HepG2 (cell line): ENCODE data around the gene NEURL4. TPM values are rescaled to one million over a fixed set of nuclear protein-coding genes. Genes with fewer than 3 reads are reported as not detected.
A peak's percentile ranks its signal among the peaks of the same experiment; 100 is the strongest.

Source experiments
- ATAC-seq: fragments of 200-7000 bp; cut with Tn5 transposase; 3 replicates; pipeline ENCODE4 v1.9.1; 2020; ENCODE audit warnings: mild to moderate bottlenecking, moderate library complexity
- BruUV-seq: library from RNA; stranded (reverse); fragments of 400-500 nt; replicated peaks from 2 replicates; lab custom pipeline; 2021; lab: Mats Ljungman, UMichigan
- CTCF ChIA-PET: fragments of 300-600 bp; formaldehyde crosslinking; extraction: SDS; loops from one replicate; lab custom pipeline; 2021; ENCODE audit warnings: low total read pairs, inconsistent platforms, low intra/inter-chr PET ratio; lab: Yijun Ruan, JAX
- POLR2A ChIA-PET: fragments of 350-600 bp; sonication (Branson Sonifier 250); formaldehyde crosslinking; loops from one replicate; lab custom pipeline; 2020; ENCODE audit warnings: antibody characterized with exemption, inconsistent platforms; lab: Yijun Ruan, JAX
- DNase-seq: peaks from one replicate; pipeline ENCODE4 v3.0.0-alpha.2; 2015; ENCODE audit warnings: low spot score
- FAIRE-seq: peaks from 3 replicates; lab custom pipeline; 2011; peaks lifted over from hg19 to GRCh38; lab: Jason Lieb, UNC
- H2AFZ ChIP-seq: one replicate; pipeline ENCODE4 v1.6.1; 2011; ENCODE audit warnings: low read length, inconsistent platforms
- H3K27ac ChIP-seq: fragments of 300-600 bp; 3 replicates; pipeline ENCODE4 v1.8.0; 2011; ENCODE audit warnings: mixed run types, mild to moderate bottlenecking, mixed read lengths, low read length, inconsistent platforms; ENCODE audit not compliant: insufficient read depth; ENCODE audit errors: extremely low read length
- H3K27me3 ChIP-seq, 2 experiments: fragments of 200-600 bp in 1 of 2; 2 replicates in 1 of 2; 3 replicates in 1 of 2; pipeline versions ENCODE4 v1.6.0 to v1.8.0; 2011; ENCODE audit warnings: low read length in 2 of 2, mild to moderate bottlenecking in 2 of 2, moderate library complexity in 2 of 2, inconsistent platforms in 1 of 2; ENCODE audit not compliant: insufficient read depth in 2 of 2, control insufficient read depth in 1 of 2
- H3K36me3 ChIP-seq, 2 experiments: fragments of 200-600 bp in 1 of 2; replicated peaks in 1 of 2; 2 replicates in 1 of 2; 3 replicates in 1 of 2; pipeline versions ENCODE4 v1.5.1 to v1.8.0; 2011; ENCODE audit warnings: low read length in 2 of 2, inconsistent platforms in 1 of 2; ENCODE audit not compliant: insufficient read depth in 2 of 2, control insufficient read depth in 1 of 2
- H3K4me1 ChIP-seq: 2 replicates; pipeline ENCODE4 v1.5.1; 2012; ENCODE audit warnings: low read length, inconsistent platforms; ENCODE audit not compliant: insufficient read depth
- H3K4me2 ChIP-seq: 2 replicates; pipeline ENCODE4 v1.6.0; 2011; ENCODE audit warnings: low read depth, low read length, inconsistent platforms
- H3K4me3 ChIP-seq, 3 experiments: fragments of 200-600 bp in 1 of 3; sonication (generic), shearing (Covaris generic) in 1 of 3; replicated peaks in 1 of 3; 2 replicates each; pipeline ENCODE4 v1.5.1; 2011 to 2016; ENCODE audit warnings: low read length in 3 of 3, inconsistent platforms in 2 of 3, low read depth in 2 of 3, mild to moderate bottlenecking in 2 of 3, control low read depth in 1 of 3, mixed read lengths in 1 of 3; ENCODE audit not compliant: insufficient read depth in 1 of 3
- H3K79me2 ChIP-seq: one replicate; pipeline ENCODE4 v1.6.1; 2011; ENCODE audit warnings: low read length, inconsistent platforms; ENCODE audit not compliant: insufficient read depth
- H3K9ac ChIP-seq: 2 replicates; pipeline ENCODE4 v1.6.0; 2011; ENCODE audit warnings: mild to moderate bottlenecking, low read depth, low read length, inconsistent platforms; ENCODE audit not compliant: insufficient read depth
- H3K9me3 ChIP-seq: 2 replicates; pipeline ENCODE4 v1.5.1; 2012; ENCODE audit warnings: mild to moderate bottlenecking, low read length
- H4K20me1 ChIP-seq: 2 replicates; pipeline ENCODE4 v1.6.0; 2011; ENCODE audit warnings: inconsistent platforms, mild to moderate bottlenecking, low read length, moderate library complexity; ENCODE audit not compliant: insufficient read depth
- CHCHD3 ChIP-seq: sonication (generic); formaldehyde crosslinking; IDR thresholded peaks from 2 replicates; pipeline ENCODE4 v1.8.0; 2022; ENCODE audit warnings: mild to moderate bottlenecking, missing genetic modification reagents, moderate library complexity
- GRHL1 ChIP-seq: sonication (generic); formaldehyde crosslinking; conservative IDR thresholded peaks from 2 replicates; pipeline ENCODE4 v1.8.0; 2022; ENCODE audit warnings: missing genetic modification reagents
- HDAC6 ChIP-seq: fragments of 200-600 bp; sonication (generic); IDR thresholded peaks from 2 replicates; pipeline ENCODE4 v1.7.0; 2017; ENCODE audit warnings: mild to moderate bottlenecking, antibody characterized with exemption, low read length, low read depth
- HMG20A ChIP-seq: IDR thresholded peaks from 2 replicates; pipeline ENCODE4 v1.6.1; 2016; ENCODE audit warnings: borderline replicate concordance
- HNF4G ChIP-seq, 2 experiments: sonication (generic) in 1 of 2; formaldehyde crosslinking in 1 of 2; IDR thresholded peaks; 2 replicates each; pipeline versions ENCODE4 v1.4.0 to v1.6.1; 2011 to 2020; ENCODE audit warnings: borderline replicate concordance in 2 of 2, low read depth in 2 of 2, mild to moderate bottlenecking in 2 of 2, low read length in 1 of 2, missing genetic modification reagents in 1 of 2, moderate library complexity in 1 of 2
- JUN ChIP-seq: sonication (generic); formaldehyde crosslinking; IDR thresholded peaks from 2 replicates; pipeline ENCODE4 v1.4.0; 2020; ENCODE audit warnings: mild to moderate bottlenecking, missing genetic modification reagents
- KLF16 ChIP-seq, 2 experiments: sonication (generic) in 1 of 2; formaldehyde crosslinking in 1 of 2; IDR thresholded peaks; 2 replicates each; pipeline versions ENCODE4 v1.6.1 to v1.8.0; 2016 to 2023; ENCODE audit warnings: missing genetic modification reagents in 2 of 2, missing compliant biosample characterization in 1 of 2
- NR2F2 ChIP-seq: IDR thresholded peaks from 2 replicates; pipeline ENCODE4 v1.6.1; 2012; ENCODE audit warnings: low read depth, inconsistent platforms, borderline replicate concordance
- PHF8 ChIP-seq: sonication (generic); formaldehyde crosslinking; IDR thresholded peaks from 2 replicates; pipeline ENCODE4 v1.5.0; 2020; ENCODE audit warnings: missing genetic modification reagents
- RBAK ChIP-seq: sonication (generic); formaldehyde crosslinking; IDR thresholded peaks from 2 replicates; pipeline ENCODE4 v1.5.1; 2020; ENCODE audit warnings: mild to moderate bottlenecking, missing genetic modification reagents
- ZNF670 ChIP-seq: sonication (generic); formaldehyde crosslinking; IDR thresholded peaks from 2 replicates; pipeline ENCODE4 v1.8.0; 2022; ENCODE audit warnings: mild to moderate bottlenecking, missing genetic modification reagents, borderline replicate concordance
- ZNF816 ChIP-seq: sonication (generic); formaldehyde crosslinking; IDR thresholded peaks from 2 replicates; pipeline ENCODE4 v1.8.0; 2022; ENCODE audit warnings: missing genetic modification reagents, mild to moderate bottlenecking, borderline replicate concordance
- WGBS: methylation state at CpG from one replicate; pipeline ENCODE4 v1.1.6; 2017; ENCODE audit warnings: low lambda C conversion rate; 5-methylcytosine and 5-hydroxymethylcytosine counted together
- in situ Hi-C: cut with HindIII; loops from 2 replicates; pipeline ENCODE4 v1.10.0; 2017; ENCODE audit warnings: low pct_unique_long_range_greater_than_20kb; ENCODE audit not compliant: extremely low pct_ligation_motif_present
- intact Hi-C: fragments of 100-400 bp; cut with micrococcal nuclease; formaldehyde crosslinking; loops from one replicate; pipeline ENCODE4 v1.10.0; 2022; ENCODE audit not compliant: unreplicated experiment
- polyA plus RNA-seq, 8 experiments: library from polyadenylated mRNA; depleted of rRNA in 3 of 8; stranded (reverse) in 7 of 8; unstranded in 1 of 8; fragments of >200 nt; fragmentation: Illumina TruSeq in 4 of 8; extraction: Trizol in 4 of 8; gene quantifications; 2 replicates each; pipeline versions ENCODE4 v1.2.1 to v1.2.3, GENCODE V29; 2011 to 2016; ENCODE audit warnings: low read depth in 4 of 8, missing spikeins in 1 of 8, mixed read lengths in 1 of 8; ENCODE audit not compliant: insufficient read depth in 1 of 8
- total RNA-seq, 5 experiments: library from RNA; depleted of rRNA; stranded (reverse); fragments of >200 nt; fragmentation: Illumina TruSeq; extraction: Trizol; gene quantifications; 2 replicates each; pipeline ENCODE4 v1.2.3, GENCODE V29; 2016; ENCODE audit warnings: low read depth in 1 of 5
- TF ChIP-seq, protein P1 (sequence below): sonication (generic); formaldehyde crosslinking; conservative IDR thresholded peaks from 2 replicates; pipeline ENCODE4 v1.4.0; 2020; ENCODE audit warnings: missing genetic modification reagents
- TF ChIP-seq, protein P2 (sequence below): sonication (generic); formaldehyde crosslinking; IDR thresholded peaks from 2 replicates; pipeline ENCODE4 v1.4.0; 2020; ENCODE audit warnings: missing genetic modification reagents
- TF ChIP-seq, protein P3 (sequence below): sonication (generic); formaldehyde crosslinking; IDR thresholded peaks from 2 replicates; pipeline ENCODE4 v1.5.0; 2020; ENCODE audit warnings: mild to moderate bottlenecking, missing genetic modification reagents

The NEURL4 gene
- total and polyA plus RNA-seq, 2 of the 13 experiments (the other 11 are each of a cell fraction or from before 2014, with no cell fraction given), result 14.8 to 15.7 TPM

DNA sequence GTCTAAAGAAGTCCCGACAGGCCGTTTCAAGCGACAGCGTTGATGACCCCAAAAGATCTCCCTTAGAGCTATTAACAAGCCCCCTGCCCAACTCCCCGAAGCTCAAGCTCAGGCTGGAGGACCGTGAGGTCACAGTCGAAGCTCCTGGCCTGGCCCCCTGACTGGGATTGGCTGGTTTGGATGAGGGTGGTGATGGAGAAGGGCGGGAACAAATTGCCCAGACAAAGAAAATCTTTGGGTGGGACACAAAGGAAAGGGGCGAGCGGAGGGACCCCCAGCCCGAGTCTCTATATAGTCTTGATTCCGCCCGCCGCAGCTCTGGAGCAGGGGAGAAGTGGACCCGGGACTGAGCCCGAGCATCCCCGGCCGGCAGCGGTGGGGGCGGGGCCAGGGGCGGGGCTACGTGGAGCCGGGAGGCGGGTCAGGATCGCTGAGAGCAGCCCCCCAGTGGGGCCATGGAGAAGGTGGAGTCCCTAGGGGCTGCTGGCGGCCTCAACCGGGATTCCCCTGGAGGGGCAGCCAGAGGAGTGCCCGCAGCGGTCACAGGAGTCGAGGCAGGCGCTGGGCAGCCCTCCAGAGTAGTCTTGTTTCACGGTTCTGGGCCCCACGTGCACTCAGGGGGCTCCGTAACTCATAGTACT is 982 bp upstream of the NEURL4 start:
- Histone ChIP-seq H2AFZ (peak overlapping the region; percentile 68), H3K27me3 (peaks cover 0 to 4% of the 10 kb centered on the region in 2 experiments; a peak in 3 of 5 replicates), H3K4me3 (peak overlapping the region; percentile 90 to 97 (median 91)), H3K4me1 (peaks cover 33% of the 10 kb centered on the region), H3K9ac (peak overlapping the region; percentile 83), H3K79me2 (peaks cover 12% of the 10 kb centered on the region), H3K36me3 (peaks cover 0 to 14% of the 10 kb centered on the region in 2 experiments; a peak in 3 of 5 replicates), H4K20me1 (no peaks in the 10 kb centered on the region), H3K4me2 (peak overlapping the region; percentile 84), H3K27ac (peak overlapping the region; percentile 63), H3K9me3 (no peaks in the 10 kb centered on the region)
- ChIA-PET POLR2A (interaction anchor here (0.7 to 2.7 kb wide), 32 partner anchors 10 to 726 kb away, joined by 3 to 47 read pairs (median 4); partner anchors contain the start of genes ACADVL, ASGR1, ASGR2 and CHRNB1), CTCF (no interaction called here)
- BruUV-seq, result no TSS peak
- peak; percentile 76 for DNase-seq
- 2% methylated on average over 10 of the region's 34 CpGs for WGBS
- ATAC-seq, result peak; percentile 77
- no peak for FAIRE-seq
- intact Hi-C loops, result loop anchor here (1.0 to 2.0 kb wide), 3 partner anchors 21 to 115 kb away; partner anchors contain the start of gene CHRNB1
- in situ Hi-C loops, result no loop called here
- no peak for TF ChIP-seq HNF4G (IDR thresholded peaks at IDR 0.05; ENCODE audit: borderline replicate concordance, low read depth, low read length)
- no peak for TF ChIP-seq HNF4G (CRISPR knock-in tag; IDR thresholded peaks at IDR 0.05; ENCODE audit: borderline replicate concordance, low read depth)
- no peak for TF ChIP-seq NR2F2
- no peak for TF ChIP-seq JUN
- no peak for TF ChIP-seq KLF16 (CRISPR knock-in tag; IDR thresholded peaks at IDR 0.05)
- TF ChIP-seq, protein P1, sequence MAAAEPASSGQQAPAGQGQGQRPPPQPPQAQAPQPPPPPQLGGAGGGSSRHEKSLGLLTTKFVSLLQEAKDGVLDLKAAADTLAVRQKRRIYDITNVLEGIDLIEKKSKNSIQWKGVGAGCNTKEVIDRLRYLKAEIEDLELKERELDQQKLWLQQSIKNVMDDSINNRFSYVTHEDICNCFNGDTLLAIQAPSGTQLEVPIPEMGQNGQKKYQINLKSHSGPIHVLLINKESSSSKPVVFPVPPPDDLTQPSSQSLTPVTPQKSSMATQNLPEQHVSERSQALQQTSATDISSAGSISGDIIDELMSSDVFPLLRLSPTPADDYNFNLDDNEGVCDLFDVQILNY, result no peak
- TF ChIP-seq HDAC6, result no peak
- no peak for TF ChIP-seq GRHL1 (CRISPR knock-in tag)
- TF ChIP-seq PHF8, result 0 out of 2 replicates have a peak, but pooled peaks have one; percentile 3
- TF ChIP-seq RBAK, result no peak
- TF ChIP-seq ZNF816 (CRISPR knock-in tag), result 0 out of 2 replicates have a peak, but pooled peaks have one; percentile 53
- TF ChIP-seq, protein P2, sequence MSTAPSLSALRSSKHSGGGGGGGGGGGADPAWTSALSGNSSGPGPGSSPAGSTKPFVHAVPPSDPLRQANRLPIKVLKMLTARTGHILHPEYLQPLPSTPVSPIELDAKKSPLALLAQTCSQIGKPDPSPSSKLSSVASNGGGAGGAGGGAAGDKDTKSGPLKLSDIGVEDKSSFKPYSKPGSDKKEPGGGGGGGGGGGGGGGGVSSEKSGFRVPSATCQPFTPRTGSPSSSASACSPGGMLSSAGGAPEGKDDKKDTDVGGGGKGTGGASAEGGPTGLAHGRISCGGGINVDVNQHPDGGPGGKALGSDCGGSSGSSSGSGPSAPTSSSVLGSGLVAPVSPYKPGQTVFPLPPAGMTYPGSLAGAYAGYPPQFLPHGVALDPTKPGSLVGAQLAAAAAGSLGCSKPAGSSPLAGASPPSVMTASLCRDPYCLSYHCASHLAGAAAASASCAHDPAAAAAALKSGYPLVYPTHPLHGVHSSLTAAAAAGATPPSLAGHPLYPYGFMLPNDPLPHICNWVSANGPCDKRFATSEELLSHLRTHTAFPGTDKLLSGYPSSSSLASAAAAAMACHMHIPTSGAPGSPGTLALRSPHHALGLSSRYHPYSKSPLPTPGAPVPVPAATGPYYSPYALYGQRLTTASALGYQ (CRISPR knock-in tag), result no peak
- no peak for TF ChIP-seq HMG20A (CRISPR knock-in tag)
- TF ChIP-seq CHCHD3 (CRISPR knock-in tag), result 0 out of 2 replicates have a peak, but pooled peaks have one; percentile 37
- TF ChIP-seq, protein P3, sequence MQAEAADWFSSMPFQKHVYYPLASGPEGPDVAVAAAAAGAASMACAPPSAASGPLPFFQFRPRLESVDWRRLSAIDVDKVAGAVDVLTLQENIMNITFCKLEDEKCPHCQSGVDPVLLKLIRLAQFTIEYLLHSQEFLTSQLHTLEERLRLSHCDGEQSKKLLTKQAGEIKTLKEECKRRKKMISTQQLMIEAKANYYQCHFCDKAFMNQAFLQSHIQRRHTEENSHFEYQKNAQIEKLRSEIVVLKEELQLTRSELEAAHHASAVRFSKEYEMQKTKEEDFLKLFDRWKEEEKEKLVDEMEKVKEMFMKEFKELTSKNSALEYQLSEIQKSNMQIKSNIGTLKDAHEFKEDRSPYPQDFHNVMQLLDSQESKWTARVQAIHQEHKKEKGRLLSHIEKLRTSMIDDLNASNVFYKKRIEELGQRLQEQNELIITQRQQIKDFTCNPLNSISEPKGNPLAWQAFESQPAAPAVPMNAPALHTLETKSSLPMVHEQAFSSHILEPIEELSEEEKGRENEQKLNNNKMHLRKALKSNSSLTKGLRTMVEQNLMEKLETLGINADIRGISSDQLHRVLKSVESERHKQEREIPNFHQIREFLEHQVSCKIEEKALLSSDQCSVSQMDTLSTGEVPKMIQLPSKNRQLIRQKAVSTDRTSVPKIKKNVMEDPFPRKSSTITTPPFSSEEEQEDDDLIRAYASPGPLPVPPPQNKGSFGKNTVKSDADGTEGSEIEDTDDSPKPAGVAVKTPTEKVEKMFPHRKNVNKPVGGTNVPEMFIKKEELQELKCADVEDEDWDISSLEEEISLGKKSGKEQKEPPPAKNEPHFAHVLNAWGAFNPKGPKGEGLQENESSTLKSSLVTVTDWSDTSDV (CRISPR knock-in tag), result 0 out of 2 replicates have a peak, but pooled peaks have one; percentile 10
- 0 out of 2 replicates have a peak, but pooled peaks have one; percentile 40 for TF ChIP-seq ZNF670 (CRISPR knock-in tag)
